ENCODE data around the gene NDUFAF7. TPM values are rescaled to one million over a fixed set of nuclear protein-coding genes. Genes with fewer than 3 reads are reported as not detected.

NDUFAF7 gene
- total RNA-seq, 6 experiments from 2014 or later, result 7.5 to 12.5 (median 10.1) TPM

- no peak for DNase-seq
- TF ChIP-seq POLR2A (IDR thresholded peaks at IDR 0.05), result no peak
- TF ChIP-seq CTCF (IDR thresholded peaks at IDR 0.05), result no peak
- intact Hi-C loops (cut with DNase I), result no loop called here
- Histone ChIP-seq H3K27ac (no peak overlapping the region), H3K9me3 (no peaks in the 10 kb centered on the region), H3K27me3 (no peaks in the 10 kb centered on the region), H3K4me1 (no peaks in the 10 kb centered on the region), H3K4me3 (no peak overlapping the region), H3K36me3 (no peaks in the 10 kb centered on the region)
- peak in 3 of 4 donors; percentile 29 to 79 (median 53) for ATAC-seq
- 67% methylated on average over 6 of the region's 6 CpGs for WGBS (ENCODE audit: insufficient coverage, low coverage, low lambda C conversion rate, missing lambda C conversion rate)
Measured at GRCh38 chr2:37189452-37190153, 41.9 kb upstream of the NDUFAF7 start.

DNA sequence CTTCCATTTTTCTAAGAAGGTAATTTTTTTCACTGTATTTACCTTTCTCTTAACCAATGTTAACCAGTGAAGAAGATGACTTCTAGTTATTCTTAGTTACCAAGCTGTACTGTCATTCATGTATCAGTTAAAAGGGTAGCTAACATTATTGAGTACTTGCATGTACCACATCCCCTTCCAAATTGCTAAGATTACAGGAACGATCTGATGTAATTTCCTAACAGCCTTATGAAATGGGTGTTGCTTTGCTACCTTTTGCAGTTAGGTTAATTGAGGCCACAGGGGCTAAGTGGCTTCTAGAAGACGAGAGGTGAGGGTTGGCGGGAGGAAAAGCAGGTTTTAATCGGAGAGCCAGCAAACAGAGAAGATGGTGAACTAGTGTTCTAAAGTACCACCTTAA, 41.2 kb upstream of the NDUFAF7 start:
- WGBS (ENCODE audit: insufficient coverage, low coverage, low lambda C conversion rate, missing lambda C conversion rate), result 81% methylated on average over 4 of the region's 4 CpGs
- no peak overlapping the region for H3K27ac ChIP-seq

DNA sequence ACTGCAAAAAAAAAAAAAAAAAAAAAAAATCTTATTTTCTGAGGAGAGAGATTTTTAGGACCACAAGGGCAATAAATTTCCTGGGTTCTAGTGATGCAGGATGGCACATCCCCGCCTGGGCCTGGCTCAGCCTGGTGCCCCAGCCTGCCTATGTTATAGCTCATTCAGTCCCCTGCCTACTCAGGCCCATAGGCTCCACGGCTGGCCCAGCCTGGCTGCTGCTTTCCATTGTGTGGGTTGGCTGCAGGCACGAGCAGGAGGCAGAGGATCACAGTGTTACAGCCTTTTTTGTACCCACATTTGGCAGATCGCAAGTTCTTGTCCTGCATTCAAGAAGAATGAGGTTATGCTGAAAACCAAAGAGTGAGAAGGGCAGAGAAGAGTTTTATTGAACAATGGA, 40.2 kb upstream of the NDUFAF7 start:
- no peaks in the 10 kb centered on the region for H3K27me3 ChIP-seq
- H3K27ac ChIP-seq, result no peak overlapping the region
- no peaks in the 10 kb centered on the region for H3K9me3 ChIP-seq
- ATAC-seq, result no peak
- no peak overlapping the region for H3K4me3 ChIP-seq
- no peaks in the 10 kb centered on the region for H3K36me3 ChIP-seq
- DNase-seq, result no peak
- intact Hi-C loops (cut with DNase I), result no loop called here
- H3K4me1 ChIP-seq, result no peaks in the 10 kb centered on the region
- no peak for TF ChIP-seq CTCF (IDR thresholded peaks at IDR 0.05)
- TF ChIP-seq POLR2A (IDR thresholded peaks at IDR 0.05), result no peak
- 93% methylated on average over 2 of the region's 4 CpGs for WGBS (ENCODE audit: insufficient coverage, low coverage, low lambda C conversion rate, missing lambda C conversion rate)

More for the DNA sequence above, 41.2 kb upstream of the NDUFAF7 start:
- Histone ChIP-seq H3K4me1 (no peaks in the 10 kb centered on the region), H3K4me3 (no peak overlapping the region), H3K36me3 (no peaks in the 10 kb centered on the region), H3K9me3 (no peaks in the 10 kb centered on the region), H3K27me3 (no peaks in the 10 kb centered on the region)
- DNase-seq (no peak), ATAC-seq (no peak)
- TF ChIP-seq POLR2A (IDR thresholded peaks at IDR 0.05) (no peak), CTCF (IDR thresholded peaks at IDR 0.05) (no peak)
- intact Hi-C loops (cut with DNase I), result no loop called here

- Histone ChIP-seq H3K4me1 (no peaks in the 10 kb centered on the region), H3K27ac (no peak overlapping the region), H3K27me3 (no peaks in the 10 kb centered on the region), H3K36me3 (no peaks in the 10 kb centered on the region), H3K9me3 (no peaks in the 10 kb centered on the region), H3K4me3 (no peak overlapping the region)
- no CpG with 5 or more reads among the region's 6 CpGs for WGBS (ENCODE audit: insufficient coverage, low coverage, low lambda C conversion rate, missing lambda C conversion rate)
- ATAC-seq (no peak), DNase-seq (no peak)
- intact Hi-C loops (cut with DNase I), result no loop called here
- no peak for TF ChIP-seq CTCF (IDR thresholded peaks at IDR 0.05)
- TF ChIP-seq POLR2A (IDR thresholded peaks at IDR 0.05), result no peak
Measured at GRCh38 chr2:37191747-37192146, 39.7 kb upstream of the NDUFAF7 start.
